GM19193 (cell line): ENCODE measurements around the gene AFAP1L2.

Experiments
- POLR2A ChIP-seq: IDR thresholded peaks from 4 replicates; pipeline ENCODE4 v1.6.1; 2011; ENCODE audit not compliant: insufficient read depth, insufficient read length; ENCODE audit errors: extremely low read depth

Gene AFAP1L2

DNA sequence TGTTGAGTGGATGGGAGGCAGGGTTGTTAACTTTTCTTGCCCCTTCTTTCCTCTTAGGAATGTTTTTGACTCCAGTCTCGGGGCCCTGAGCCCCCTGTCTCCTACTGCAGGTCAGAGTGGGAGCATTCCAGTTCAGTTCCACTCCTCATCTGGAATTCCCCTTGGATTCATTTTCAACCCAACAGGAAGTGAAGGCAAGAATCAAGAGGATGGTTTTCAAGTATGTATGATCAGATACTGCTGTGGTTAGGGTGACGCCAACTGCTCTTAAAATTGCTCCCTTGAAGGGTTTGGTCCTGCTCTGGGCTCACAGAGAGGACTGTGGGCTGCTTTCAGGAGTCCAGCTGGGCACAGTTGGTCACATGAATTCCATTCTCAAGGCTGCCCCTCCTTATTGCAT lies 143.2 kb downstream of the AFAP1L2 start:
- no peak for TF ChIP-seq POLR2A

DNA sequence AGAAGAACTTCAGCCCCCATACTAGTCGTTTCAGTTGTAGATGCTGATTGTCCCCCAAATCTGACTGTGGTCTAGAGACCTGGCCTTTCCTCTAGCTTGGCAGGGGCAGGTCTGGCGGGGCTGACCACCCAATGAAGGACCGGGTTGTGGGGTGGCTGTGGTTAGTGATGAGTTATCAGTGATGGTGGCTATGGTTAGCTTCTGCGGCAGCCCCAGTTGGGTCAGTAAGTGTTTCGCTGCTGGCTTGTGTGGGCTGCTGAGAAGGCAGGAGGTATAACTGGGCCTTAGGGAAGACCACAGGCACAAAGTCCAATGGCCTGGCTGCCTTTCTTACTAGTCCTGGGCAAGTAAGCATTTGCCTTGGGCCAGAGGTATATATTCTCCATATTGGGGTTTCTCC lies 143.9 kb downstream of the AFAP1L2 start:
- no peak for TF ChIP-seq POLR2A

DNA sequence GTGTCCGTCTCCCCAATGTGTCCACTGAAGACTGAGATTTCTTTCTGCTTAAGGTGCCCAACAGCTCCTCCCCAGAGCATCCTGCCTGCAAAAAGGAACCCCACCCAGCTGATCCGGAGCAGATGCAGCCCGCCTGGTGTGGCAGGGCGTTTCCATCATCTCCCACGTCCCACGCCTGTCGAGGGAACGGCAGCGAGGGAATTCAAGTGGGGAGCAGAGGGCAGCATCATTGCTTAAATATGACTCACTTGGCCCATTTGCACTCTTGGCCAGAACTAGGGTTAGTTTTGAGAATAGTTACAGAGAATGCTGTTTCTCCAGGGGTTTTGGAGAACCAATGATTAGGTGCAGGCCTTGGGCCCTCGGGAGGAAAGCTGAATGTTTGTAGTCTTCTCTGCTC lies 144.5 kb downstream of the AFAP1L2 start:
- no peak for TF ChIP-seq POLR2A

DNA sequence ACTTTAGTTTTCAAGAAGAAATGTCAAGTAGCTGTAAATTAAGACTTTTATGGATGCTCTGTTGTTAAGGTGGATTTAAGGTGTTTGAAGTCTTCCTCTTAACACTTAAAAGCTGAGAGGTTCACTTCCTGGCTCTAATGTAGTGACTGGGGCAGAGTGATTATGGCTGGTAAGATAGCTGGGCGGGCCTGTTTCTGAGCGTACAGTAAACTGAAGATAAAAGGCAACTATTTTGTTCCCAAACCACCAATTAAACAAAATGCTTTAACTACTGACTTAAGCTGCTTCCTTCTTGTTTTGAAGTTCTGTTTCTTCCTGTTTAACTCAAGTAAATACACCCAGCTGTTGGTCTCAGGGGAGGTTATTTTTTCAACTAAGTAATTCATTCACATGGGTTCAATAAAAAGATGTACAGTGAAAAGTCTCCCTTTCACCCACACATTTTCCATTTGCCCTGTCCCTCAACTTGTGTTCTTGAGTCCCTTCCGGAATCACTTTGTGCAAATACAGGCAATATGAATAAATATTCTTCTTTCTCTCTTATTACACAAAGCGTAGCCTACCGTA lies 145.9 kb downstream of the AFAP1L2 start:
- no peak for TF ChIP-seq POLR2A

DNA sequence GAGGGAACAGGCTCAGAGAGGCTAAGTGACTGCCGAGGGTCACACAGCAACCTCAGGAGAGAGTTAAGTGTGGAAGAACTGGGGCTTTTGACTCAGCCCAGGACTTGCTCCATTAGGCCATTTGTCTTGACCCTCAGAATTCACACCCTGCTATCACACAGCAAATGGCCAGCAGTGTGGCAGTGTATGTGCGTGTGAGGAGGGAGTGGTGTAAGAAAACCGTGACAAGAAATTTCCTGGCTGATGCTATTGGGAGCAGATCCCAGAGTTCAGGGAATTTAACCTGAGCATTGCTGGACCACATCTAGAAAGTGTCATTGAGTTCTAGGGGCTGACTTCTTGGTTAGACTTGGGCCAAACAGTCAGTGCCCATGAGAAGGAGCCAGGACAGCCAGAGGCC lies 146.8 kb downstream of the AFAP1L2 start:
- TF ChIP-seq POLR2A: no peak

DNA sequence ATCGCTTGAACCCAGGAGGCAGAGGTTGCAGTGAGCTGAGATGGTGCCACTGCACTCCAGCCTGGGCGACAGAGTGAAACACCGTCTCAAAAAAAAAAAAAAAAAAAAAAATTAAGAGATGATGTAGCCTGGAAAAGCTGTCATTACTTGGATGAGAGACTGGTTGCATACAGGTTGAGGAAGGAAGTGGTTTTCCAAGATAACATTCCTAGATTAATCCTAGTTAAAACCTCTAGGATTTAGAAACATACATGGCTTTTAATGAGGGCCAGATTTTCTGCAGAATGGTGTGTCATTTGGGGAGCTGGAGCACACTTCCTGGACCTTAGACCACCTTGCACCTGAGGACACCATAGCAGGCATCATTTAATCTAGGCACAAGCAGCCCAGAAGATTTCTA lies 147.5 kb downstream of the AFAP1L2 start:
- TF ChIP-seq POLR2A: no peak

DNA sequence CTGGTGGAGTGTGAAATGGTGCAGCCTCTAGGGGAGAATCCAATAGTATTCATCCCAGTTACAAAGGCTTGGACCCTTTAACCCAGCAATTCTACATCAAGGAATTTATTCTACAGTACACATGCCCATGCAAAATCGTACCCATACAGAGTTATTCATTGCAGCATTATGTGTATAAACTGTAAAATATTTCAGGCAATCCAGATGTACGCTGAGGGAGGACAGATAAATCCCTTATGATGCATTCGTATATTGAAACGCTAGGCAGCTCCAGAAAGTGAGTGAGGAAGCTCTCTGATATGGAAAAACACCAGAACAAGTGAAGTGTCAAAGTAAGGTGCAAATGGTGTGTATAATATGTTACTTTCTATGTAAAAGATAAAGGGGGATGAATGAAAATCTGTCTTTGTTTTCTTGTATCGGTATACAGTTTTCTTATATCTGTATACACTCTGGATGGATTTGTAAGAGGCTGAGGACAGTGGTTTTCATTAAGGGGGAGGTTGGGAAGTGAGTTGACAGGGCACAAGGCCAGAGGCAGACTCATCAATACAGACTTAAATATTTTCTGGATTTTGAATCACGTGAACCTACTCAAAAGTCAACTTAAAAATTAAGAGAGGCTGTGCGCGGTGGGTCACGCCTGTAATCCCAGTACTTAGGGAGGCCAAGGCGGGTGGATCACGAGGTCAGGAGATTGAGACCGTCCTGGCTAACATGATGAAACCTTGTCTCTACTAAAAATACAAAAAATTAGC lies 148.1 kb downstream of the AFAP1L2 start:
- TF ChIP-seq POLR2A: no peak

DNA sequence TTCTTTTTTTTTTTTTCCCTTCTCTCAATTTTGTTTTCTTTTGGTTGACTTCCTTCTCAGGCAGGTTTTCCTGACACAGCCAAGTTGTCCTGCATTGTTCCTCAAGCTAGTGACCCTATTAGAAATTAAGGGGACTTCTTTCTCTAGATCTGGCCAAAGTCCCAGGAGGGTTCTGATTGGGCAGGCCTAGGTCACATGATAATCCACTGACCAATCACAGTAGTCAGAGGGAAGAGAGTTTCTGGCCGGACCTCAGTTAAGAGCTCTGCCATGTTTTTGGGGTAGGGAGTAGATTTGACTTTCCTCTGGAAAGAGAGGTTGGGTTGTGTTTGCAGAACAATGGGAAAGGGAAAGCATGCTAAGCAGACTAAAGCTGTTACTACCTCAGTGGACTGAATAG lies 149.1 kb downstream of the AFAP1L2 start:
- no peak for TF ChIP-seq POLR2A

DNA sequence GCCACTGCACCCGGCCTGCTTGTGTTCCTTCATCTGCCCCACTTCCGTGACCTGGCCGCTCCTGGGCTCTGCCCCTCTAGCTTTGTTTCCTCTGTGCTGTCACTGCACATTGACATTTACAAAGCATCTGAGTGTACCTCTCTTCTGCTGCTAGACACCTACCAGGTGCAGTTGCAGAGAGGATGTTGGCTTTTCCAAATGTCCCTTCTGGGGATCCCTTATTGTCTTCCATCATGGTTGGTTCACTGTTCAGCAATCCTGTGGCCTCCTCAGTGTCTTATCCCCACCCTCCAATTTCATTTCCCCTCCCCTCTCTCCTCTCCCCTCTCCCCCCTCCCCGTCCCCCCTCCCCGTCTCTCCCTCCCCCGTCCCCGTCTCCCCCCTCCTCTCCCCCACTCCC lies 151.4 kb downstream of the AFAP1L2 start:
- no peak for TF ChIP-seq POLR2A

DNA sequence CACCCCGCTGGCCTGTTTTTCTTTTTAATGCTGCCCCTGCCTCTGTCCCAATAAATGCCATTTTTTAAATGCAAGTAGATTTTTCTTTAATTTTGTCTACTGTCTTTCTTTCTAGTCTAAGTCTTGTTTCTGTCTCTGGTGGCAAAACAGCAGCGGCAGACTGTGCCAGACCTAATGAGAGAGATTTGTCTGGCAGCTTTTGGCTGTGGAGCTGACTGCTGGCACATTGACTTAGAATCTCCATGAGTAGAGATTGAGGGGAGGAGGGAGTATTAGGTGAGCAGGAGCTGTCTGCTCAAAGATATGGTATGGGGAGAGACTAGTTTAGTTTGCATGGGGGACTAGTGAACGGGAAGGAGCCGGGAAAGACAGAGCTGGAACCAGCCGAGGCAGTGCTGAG lies 152.2 kb downstream of the AFAP1L2 start:
- no peak for TF ChIP-seq POLR2A

DNA sequence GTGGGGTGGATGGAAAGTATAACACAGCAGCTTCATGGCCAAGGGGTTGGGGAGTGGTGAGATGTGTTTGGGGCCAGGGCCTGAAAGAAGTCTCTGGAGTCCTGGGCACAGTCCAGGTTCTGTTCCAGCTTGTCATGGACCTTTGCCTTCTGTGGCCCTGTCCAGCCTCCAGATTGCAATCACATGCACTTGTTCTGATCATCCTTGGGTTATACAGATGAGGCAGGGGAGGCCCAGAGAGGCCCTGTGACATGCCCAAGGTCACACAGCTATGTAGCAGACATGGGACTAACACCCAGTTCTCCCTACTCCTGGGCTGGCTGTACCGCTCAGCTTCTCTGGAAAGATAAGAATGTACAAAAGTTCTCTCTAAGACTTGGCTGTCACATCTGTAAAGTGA lies 153.6 kb downstream of the AFAP1L2 start:
- no peak for TF ChIP-seq POLR2A

DNA sequence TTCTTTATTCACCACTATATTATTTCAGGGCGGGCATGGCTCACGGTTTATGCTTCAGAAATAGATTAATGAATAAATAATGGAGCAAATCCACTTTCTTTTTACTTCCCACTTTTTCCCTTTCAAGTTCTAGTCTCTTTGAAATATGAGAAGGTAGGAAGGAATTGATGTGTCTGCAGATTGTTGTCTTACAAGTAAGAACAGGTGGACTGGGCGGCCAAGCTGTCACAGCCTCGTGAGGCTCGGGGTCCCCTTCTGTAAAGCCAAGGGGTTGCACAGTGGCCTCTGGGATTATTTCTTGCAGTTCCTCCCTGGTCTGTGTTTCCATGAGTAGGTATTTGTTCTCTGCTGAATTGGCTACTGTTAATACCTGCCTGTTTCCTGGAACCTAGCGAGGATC lies 154.1 kb downstream of the AFAP1L2 start:
- no peak for TF ChIP-seq POLR2A

DNA sequence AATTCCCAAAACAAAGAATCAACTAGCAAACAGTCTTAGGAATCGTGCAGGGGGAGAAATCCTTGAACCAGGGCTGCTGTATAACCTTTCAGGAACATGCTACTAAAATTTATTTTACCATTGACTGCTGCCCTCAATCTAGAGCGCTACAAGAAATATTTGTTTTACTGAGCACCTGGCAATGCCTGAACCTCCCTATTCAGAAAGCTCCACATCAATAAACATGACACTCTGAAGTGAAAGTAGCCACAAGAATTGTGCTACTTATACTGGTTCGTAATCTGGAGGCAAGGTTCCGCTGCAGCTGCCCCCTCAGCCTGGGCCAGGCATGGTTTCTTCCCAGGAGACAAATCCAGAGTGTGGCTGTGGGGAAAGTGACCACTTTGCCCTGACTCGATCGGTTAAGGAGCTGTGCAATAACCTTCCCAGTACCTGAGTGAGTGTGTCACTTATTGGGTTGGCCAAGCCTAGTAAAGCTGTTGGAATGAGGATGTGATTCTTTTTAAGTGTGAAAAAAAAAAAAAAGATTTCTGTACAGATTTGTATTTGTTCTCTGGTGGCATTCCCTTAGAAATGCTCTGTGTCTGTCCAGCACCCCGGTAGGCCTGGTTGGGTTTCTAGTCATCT lies 157.5 kb downstream of the AFAP1L2 start:
- no peak for TF ChIP-seq POLR2A

DNA sequence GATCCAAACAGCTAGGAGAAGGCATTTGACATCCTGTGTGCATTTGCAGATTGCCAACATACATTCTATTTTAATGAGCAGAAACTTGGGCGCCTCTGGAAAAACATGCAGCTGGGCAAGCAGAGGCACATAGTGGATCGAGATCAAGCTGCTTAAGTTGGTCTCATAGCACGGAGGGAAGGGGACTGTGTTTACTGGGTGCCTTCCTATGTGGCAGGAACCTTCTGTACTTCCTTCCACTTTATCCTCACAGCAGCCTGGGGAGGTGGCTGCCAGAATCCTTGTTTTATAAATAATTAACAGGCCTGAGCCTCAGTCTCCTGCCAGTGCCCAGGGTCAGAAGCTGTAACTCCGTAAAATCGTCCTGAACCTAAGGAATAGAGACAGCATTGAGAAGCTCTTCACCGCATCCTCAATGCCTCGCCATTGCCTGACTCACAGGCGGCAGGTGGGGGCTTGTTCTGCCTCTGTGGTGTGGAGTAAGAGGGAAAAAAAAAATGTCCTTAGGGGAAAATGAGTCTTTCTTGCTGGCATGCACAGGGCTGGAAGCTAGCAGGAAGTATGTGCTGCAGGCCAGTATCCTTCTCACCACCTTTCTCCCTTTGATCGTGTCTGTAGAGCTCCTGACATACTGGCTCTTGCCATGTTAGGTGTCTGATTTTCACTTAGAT lies 159.0 kb downstream of the AFAP1L2 start:
- TF ChIP-seq POLR2A: no peak
